Urothelium cell line (cell line): Measurements from ENCODE around the gene LYZL6.
"Not testable (repeated sequence)": the region's sequence is repeated elsewhere in the genome, so short reads cannot be mapped to it uniquely, and the experiment has no call there.

Source experiments
- DNase-seq: peaks from one replicate; pipeline ENCODE4 v3.0.0; 2011; ENCODE audit warnings: low spot score, mixed read lengths
- FAIRE-seq: peaks from 2 replicates; lab custom pipeline; 2011; peaks lifted over from hg19 to GRCh38; lab: Jason Lieb, UNC

The LYZL6 gene

GRCh38 chr17:35948092-35948491 is 4.6 kb upstream of the LYZL6 start:
- DNase-seq (no peak), FAIRE-seq (no peak)

- DNase-seq (peak; percentile 63), FAIRE-seq (no peak)
Measured at GRCh38 chr17:35947156-35947585, 3.7 kb upstream of the LYZL6 start.

GRCh38 chr17:35944151-35944550 is 638 bp upstream of the LYZL6 start:
- no peak for DNase-seq

GRCh38 chr17:35942588-35943186 is 826 bp downstream of the LYZL6 start:
- FAIRE-seq, result no peak
- no peak for DNase-seq

More at GRCh38 chr17:35944151-35944550, 638 bp upstream of the LYZL6 start:
- no peak for FAIRE-seq

- not testable (repeated sequence) for FAIRE-seq, DNase-seq
Measured at GRCh38 chr17:35938492-35938891, 5.0 kb downstream of the LYZL6 start.

DNA sequence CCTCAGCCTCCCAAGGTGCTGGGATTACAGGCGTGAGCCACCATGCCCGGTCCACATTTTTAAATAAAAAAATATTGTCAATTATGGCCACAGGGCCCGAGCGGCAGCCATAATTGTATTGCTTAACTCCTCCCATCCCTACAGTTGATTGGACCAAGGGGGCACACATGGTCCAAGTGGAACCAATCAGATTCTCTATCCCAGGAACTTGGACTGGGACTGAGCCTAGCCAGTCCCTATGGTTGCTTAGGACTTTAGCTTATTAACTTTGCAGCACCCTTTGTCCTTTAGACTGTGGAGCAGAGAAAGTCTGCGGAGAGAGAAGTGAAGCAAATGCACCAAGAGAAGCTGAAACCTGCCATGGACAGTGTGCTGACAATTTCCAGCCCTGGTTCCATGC is 7.5 kb downstream of the LYZL6 start:
- FAIRE-seq (no peak), DNase-seq (no peak)

DNA sequence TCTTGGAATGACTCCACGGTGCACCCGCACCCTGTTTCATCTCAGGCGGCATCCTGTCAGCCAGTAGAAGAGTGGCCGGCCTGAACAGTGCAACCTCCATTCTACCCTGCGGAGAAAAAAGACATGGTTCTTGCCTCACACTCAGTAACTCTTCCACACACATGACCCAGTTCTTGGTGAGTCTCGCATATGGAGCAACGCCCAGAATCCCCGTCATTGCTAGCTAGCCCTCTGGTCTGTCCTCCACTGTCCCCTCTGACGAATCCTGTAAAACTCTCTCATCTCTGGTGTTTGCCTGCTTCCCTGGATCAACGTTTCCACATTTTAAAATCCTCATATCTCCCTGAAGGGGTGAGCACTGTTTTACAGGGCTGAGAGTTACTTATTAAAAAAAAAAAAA is 8.8 kb downstream of the LYZL6 start:
- FAIRE-seq, result no peak
- no peak for DNase-seq

- DNase-seq (no peak), FAIRE-seq (no peak)
Measured at GRCh38 chr17:35932586-35932985, 10.9 kb downstream of the LYZL6 start.

DNA sequence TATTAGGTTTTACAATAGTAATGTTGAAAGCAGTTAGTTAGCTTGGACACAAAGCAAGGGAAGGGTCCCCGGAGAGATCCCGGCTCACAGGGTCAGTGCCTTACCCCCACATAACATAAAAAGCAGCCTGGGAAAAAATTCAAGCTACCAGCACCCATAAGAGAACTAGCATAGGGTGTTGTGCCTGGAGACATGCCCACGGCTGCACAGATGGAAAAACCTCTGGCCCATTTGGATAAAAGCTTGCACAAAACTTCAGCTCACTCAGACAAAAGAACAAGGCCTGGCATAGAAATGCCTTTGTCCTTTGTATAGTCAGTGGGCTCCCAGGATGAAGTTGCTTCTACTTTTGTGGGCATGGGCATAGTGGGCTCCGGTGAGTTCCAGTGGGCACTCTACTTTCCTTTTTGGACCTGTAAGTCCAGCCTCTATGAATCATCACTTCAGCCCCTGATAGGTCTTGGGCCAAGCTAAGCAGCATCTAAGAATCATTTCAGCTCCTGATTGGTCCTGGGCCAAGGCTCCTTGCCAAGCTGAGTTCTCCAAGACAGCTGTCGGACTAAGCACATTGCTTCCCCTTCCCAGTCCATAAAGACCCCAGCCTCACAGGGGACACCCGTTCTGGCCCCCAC is 11.6 kb downstream of the LYZL6 start:
- DNase-seq, result no peak
- FAIRE-seq, result no peak

DNA sequence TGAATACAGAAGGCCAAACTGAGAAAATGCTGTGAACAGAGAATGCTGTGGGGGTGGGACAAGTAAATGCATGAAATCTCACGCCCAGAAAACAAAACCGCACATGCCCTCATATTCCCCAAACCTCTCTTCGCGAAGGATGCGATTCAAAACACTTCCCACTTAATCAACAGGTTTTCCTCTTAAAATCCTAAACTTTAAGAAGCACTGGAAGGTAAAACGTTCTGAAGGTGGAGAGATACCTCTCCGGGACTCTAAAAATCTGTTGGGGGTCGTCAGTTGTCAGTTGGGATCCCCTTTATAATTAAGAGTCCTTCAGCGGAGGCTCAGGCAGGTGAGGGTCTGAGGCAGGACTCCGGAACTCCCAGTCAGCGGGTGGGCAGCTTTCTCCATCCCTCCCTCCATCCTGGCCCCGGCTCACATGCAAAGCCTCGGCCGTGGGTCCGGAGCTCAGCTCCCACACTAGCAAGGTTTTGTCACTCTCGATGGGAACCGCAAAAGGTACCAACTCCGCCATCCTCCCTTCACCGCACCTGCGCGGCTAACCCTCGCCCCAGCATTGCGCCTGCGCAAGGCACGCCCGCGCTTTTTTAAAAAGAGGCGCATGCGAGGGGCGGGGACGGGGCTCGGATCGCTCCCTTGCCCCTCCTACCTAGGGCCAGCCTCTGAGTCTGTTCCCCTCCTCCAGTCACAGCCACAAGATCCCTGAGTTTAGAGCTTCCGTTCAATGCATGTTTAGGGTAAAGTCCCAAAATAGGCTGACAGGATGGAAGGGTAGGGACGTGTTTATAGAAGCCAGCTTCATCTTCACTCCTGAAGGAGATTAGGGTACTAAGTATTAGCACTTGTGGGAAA is 13.1 kb downstream of the LYZL6 start, which contains the start of gene RDM1:
TSS of gene RDM1 (minus strand) at position 563 of the 855 bp plus-strand sequence. CDS start at position 517, 46 bp downstream.
- no peak for FAIRE-seq
- DNase-seq, result peak; percentile 97

DNA sequence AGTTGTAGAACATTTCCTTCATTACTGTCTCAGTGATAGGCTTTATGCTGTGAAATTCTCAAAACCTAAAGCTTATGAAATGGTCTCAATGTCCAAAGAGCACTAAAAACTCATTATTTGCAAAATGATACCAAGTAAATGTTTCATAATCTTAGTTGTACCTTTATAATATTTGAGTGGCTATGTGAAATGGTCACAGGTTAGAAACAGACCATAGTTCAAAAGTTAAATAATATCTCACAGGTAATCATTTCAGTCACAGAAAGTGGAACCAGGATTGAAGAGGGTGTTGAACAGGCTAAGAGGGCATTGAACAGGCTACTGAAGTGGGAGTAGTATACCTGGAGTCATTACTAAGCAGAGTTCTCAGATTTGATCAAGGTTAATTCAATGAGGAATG is 15.8 kb downstream of the LYZL6 start:
- FAIRE-seq, result no peak
- no peak for DNase-seq

- no peak for FAIRE-seq
Measured at GRCh38 chr17:35923609-35924114, 19.9 kb downstream of the LYZL6 start.

DNA sequence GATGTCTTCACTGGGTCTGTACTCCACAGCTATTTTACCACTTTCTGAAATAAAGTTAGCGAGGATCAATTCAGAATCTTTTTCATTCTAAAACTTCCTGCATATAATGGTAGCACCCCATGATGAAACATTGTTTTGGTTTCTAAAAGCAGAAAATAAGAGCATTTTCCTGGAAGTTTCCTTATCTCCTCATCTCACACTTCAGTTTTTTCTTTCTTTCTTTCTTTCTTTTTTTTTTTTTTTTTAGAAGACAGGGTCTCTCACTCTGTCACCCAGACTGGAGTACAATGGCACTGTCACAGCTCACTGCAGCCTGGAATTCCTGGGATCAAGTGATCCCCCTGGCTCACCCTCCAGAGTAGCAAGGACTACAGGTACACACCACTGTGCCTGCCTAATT is 23.3 kb downstream of the LYZL6 start:
- DNase-seq, result no peak
- FAIRE-seq, result no peak

More at GRCh38 chr17:35923609-35924114, 19.9 kb downstream of the LYZL6 start:
- no peak for DNase-seq

- DNase-seq (no peak), FAIRE-seq (no peak)
Measured at GRCh38 chr17:35918665-35919064, 24.8 kb downstream of the LYZL6 start.

DNA sequence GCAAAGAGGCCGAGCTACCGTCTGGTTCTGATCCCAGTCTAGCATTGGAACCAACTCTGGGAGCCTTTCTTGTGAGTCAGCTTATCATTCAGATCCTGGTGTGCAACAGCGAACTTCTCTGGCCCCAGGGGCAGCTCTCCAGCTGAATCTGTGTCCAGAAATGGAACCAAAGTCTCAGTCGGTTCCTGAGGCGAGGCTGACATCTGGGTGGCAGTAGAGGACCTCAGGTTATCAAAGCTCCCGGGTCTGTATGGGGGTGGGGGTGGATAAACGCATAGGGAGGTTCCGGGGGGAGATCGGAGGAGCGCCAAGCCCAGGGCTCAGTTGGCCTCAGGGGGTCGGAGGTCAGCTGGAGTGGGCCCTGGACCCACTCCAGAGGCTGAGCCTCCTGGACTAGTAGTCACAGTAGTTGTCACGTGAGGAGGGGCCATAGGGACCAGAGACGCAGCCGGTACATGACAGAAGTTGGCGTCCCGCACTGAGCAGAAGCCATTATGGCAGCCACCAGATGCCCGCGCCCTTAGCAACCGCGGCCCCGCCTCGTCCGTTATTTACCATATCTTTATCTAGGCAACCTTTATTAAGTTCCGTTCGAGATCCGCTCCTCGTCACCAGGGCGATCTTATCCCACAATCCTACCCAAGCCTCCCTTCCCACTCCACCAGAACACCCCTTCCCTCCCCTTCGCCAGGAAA is 25.8 kb downstream of the LYZL6 start:
- no peak for DNase-seq
- FAIRE-seq, result no peak

- FAIRE-seq, result no peak
- no peak for DNase-seq
Measured at GRCh38 chr17:35915153-35915964, 28.2 kb downstream of the LYZL6 start.

GRCh38 chr17:35914354-35914753 is 29.2 kb downstream of the LYZL6 start:
- no peak for DNase-seq
- no peak for FAIRE-seq

DNA sequence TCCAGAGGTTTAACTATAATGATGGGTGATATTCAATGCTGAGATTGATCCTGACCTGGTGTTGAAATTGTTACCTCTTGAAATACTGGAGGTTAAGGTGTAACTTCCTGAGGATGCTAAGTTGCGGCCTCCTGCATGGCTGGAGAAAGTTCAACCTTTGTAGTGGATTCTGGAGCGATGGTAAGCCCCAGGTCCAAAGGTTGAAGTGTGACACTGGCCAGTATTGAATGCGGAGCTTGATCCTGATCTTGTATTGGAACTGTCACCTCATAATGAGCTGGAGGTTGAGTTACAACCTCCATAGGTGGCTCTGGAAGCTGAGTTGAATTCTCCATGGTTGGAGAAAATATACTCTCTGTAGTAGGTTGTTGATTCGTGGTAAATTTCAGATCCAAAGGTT is 29.9 kb downstream of the LYZL6 start:
- FAIRE-seq (no peak), DNase-seq (no peak)

DNA sequence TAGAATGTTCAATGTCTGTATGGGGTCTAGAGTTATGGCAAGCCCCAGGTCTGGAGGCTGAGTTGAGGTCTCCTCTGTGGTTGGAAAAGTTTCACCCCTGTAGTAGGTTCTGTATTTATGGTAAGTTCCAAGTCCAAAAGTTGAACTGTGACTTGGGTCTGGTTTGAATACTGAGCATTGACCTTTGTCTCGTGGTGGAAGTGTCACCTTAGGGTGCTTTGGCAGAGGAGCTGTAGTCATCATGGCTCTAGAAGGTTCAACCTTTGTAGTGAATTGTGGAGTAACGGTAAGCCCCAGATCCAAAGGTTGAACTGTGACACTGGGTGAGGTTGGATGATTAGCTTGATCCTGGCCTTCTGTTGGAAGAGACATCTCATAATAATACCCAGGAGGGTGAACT is 30.6 kb downstream of the LYZL6 start:
- DNase-seq (no peak), FAIRE-seq (no peak)

DNA sequence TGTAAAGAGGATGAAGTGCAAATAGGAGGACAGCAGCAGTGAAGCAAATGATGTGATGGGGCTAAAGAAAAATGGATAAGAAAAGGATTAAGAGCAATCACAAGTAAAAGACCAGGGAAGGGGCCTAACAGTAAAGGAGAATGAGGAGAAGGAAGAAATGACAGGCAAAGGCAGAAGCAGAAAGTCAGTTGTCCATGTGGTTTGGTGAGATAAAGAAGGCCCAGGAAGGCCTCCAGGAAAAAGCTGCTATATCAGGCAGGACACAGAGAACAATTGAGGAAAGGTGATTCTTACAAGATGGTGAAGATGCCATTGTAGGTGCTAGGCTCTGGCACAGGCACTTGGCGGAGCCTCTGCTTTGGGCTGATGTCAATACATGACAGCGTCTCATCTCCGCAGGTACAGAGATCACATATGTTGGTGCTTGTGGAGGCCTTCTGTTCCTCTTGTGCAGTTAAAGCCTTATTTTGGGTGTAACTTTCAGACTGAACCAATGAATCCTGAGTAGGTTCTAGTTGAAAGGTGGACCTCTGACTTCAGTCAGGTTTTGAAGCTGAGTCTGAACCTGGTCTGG is 31.1 kb downstream of the LYZL6 start:
- FAIRE-seq, result no peak
- no peak for DNase-seq
